ENCODE data around the gene CALHM6. TPM values are rescaled to one million over a fixed set of nuclear protein-coding genes. Genes with fewer than 3 reads are reported as not detected.

Gene CALHM6
- total and polyA plus RNA-seq, 2 of the 8 experiments (the other 6 are each of a cell fraction or from before 2014, with no cell fraction given): 0.93 to 1.8 TPM

GRCh38 chr6:116492331-116493067 lies 31.3 kb downstream of the CALHM6 start:
- FAIRE-seq: no peak
- H3K4me2 ChIP-seq (ENCODE audit: insufficient read depth in 1 of 2, low read depth in 2 of 2, low read length in 2 of 2): no peak overlapping the region
- TF ChIP-seq SP1 (IDR thresholded peaks at IDR 0.05; ENCODE audit: low read depth, low read length): no peak
- TF ChIP-seq JUN (IDR thresholded peaks at IDR 0.05; ENCODE audit: low read depth, low read length): no peak
- TF ChIP-seq ZNF274 (IDR thresholded peaks at IDR 0.05; ENCODE audit: borderline replicate concordance, extremely low read depth, low read length): no peak
- no peak for TF ChIP-seq RNF2 (IDR thresholded peaks at IDR 0.05; ENCODE audit: borderline replicate concordance, low read depth, low read length, missing control alignments, poor library complexity, severe bottlenecking)
- TF ChIP-seq BCL11A (IDR thresholded peaks at IDR 0.05; ENCODE audit: low read depth in 2 of 2, low read length in 2 of 2): no peak
- no peak for TF ChIP-seq ASH2L (IDR thresholded peaks at IDR 0.05; ENCODE audit: low read length)
- TF ChIP-seq RAD21 (IDR thresholded peaks at IDR 0.05 in 1 of 2, conservative IDR thresholded peaks at IDR 0.05 in 1 of 2; ENCODE audit: low read depth in 2 of 2, low read length in 2 of 2): no peak
- no peak for TF ChIP-seq CBX5 (IDR thresholded peaks at IDR 0.05; ENCODE audit: low read depth, low read length)
- TF ChIP-seq RBBP5 (IDR thresholded peaks at IDR 0.05; ENCODE audit: borderline replicate concordance, low read depth, low read length): no peak
- no peak for TF ChIP-seq NRF1 (IDR thresholded peaks at IDR 0.05; ENCODE audit: low read depth, low read length)

More at GRCh38 chr6:116492331-116493067, 31.3 kb downstream of the CALHM6 start:
- Histone ChIP-seq H3K79me2 (ENCODE audit: control insufficient read depth in 1 of 2, insufficient read depth in 2 of 2, low read length in 2 of 2) (no peaks in the 10 kb centered on the region), H2BK15ac (ENCODE audit: low read length) (no peak overlapping the region), H4K5ac (ENCODE audit: insufficient read length, low read depth, low read length) (no peak overlapping the region), H3K56ac (replicated peaks; ENCODE audit: insufficient read length, low read depth, low read length) (no peak overlapping the region), H3K36me3 (ENCODE audit: control insufficient read depth in 2 of 4, insufficient read depth in 4 of 4, low read length in 3 of 4) (no peaks in the 10 kb centered on the region), H3K9me3 (ENCODE audit: insufficient read depth in 2 of 2, low read depth in 1 of 2, low read length in 1 of 2) (no peaks in the 10 kb centered on the region), H4K20me1 (replicated peaks in 1 of 2; ENCODE audit: control insufficient read depth in 1 of 2, insufficient read depth in 2 of 2, low read length in 2 of 2) (no peaks in the 10 kb centered on the region), H2BK120ac (replicated peaks; ENCODE audit: low read depth, low read length) (no peak overlapping the region), H3K27ac (ENCODE audit: low read depth, low read length) (no peak overlapping the region), H2AK5ac (ENCODE audit: low read depth, low read length) (no peak overlapping the region), H2BK5ac (ENCODE audit: low read depth, low read length) (no peak overlapping the region), H2AFZ (ENCODE audit: low read length) (0 out of 2 replicates have a peak overlapping the region, but pooled peaks have one; percentile 46), H3K4me1 (replicated peaks in 1 of 4; ENCODE audit: control insufficient read depth in 3 of 4, insufficient read depth in 4 of 4, low read length in 3 of 4) (no peaks in the 10 kb centered on the region), H3K4me3 (ENCODE audit: extremely low read depth in 1 of 4, insufficient read depth in 2 of 4, low read depth in 3 of 4, low read length in 4 of 4) (no peak overlapping the region), H3K9ac (replicated peaks in 1 of 4; ENCODE audit: extremely low read depth in 1 of 4, low read depth in 3 of 4, low read length in 3 of 4) (no peak overlapping the region), H3K14ac (ENCODE audit: insufficient read length) (no peak overlapping the region), H3K18ac (ENCODE audit: extremely low read depth, low read length) (no peak overlapping the region), H3K23me2 (ENCODE audit: low read depth, low read length) (no peaks in the 10 kb centered on the region), H3K27me3 (replicated peaks in 1 of 4; ENCODE audit: control insufficient read depth in 3 of 4, extremely low read depth in 1 of 4, insufficient read depth in 3 of 4, low read length in 3 of 4) (no peaks in the 10 kb centered on the region), H4K8ac (ENCODE audit: extremely low read depth, insufficient read depth, low read length) (no peak overlapping the region), H2BK20ac (ENCODE audit: low read length) (no peak overlapping the region), H3K23ac (ENCODE audit: insufficient read length) (no peak overlapping the region), H3K4ac (replicated peaks; ENCODE audit: insufficient read length, low read depth, low read length) (no peak overlapping the region), H4K91ac (replicated peaks; ENCODE audit: insufficient read length, low read length) (no peak overlapping the region), H3K79me1 (ENCODE audit: low read depth, low read length) (no peaks in the 10 kb centered on the region), H2BK12ac (ENCODE audit: low read depth, low read length) (no peak overlapping the region)
- no peak for DNase-seq (ENCODE audit: low read depth in 1 of 2, low spot score in 2 of 2)
- ChIA-PET POLR2A (ENCODE audit: partially characterized antibody) (no interaction called here), CTCF (ENCODE audit: partially characterized antibody) (interaction anchor here (0.8 to 1.1 kb wide), 7 partner anchors 9 to 205 kb away, joined by 3 to 4 read pairs (median 3); no protein-coding TSS in a partner anchor)
- WGBS, 2 experiments (ENCODE audit: extremely low coverage in 1 of 2, insufficient coverage in 1 of 2, insufficient read length in 1 of 2, insufficient replicate concordance in 2 of 2, low coverage in 1 of 2, low lambda C conversion rate in 2 of 2, missing lambda C conversion rate in 1 of 2): 73% methylated on average over 6 of the region's 6 CpGs; no CpG with 5 or more reads in 1 of the 2 experiments

Measured in H1 (cell line).